Heart left ventricle (tissue), 16 donors: Measurements from ENCODE around the gene ELK3. TPM values are rescaled to one million over a fixed set of nuclear protein-coding genes. Genes with fewer than 3 reads are reported as not detected.

Experiments used
- ATAC-seq, 4 donors: fragments of 200-7000 bp; cut with Tn5 transposase; one replicate each; pipeline ENCODE4 v1.9.1; 2020 to 2022; ENCODE audit warnings: moderate library complexity in 4 of 4, mild to moderate bottlenecking in 3 of 4, moderate number of reproducible peaks in 1 of 4
- DNase-seq, 5 donors: peaks; one replicate each; pipeline ENCODE4 v3.0.0-alpha.2; 2020
- H3K27ac ChIP-seq, 12 donors: fragments of 200-600 bp; sonication (generic) in 4 of 12; one replicate each; pipeline versions ENCODE4 v1.5.0 to v1.8.0; 2016 to 2022; ENCODE audit warnings: mild to moderate bottlenecking in 2 of 12
- H3K27me3 ChIP-seq, 9 donors: fragments of 200-600 bp; sonication (generic) in 2 of 9; one replicate each; pipeline versions ENCODE4 v1.5.1 to v1.8.0; 2016 to 2022; ENCODE audit warnings: mild to moderate bottlenecking in 3 of 9
- H3K36me3 ChIP-seq, 9 donors: fragments of 200-600 bp; sonication (generic) in 2 of 9; one replicate each; pipeline versions ENCODE4 v1.5.0 to v1.8.0; 2018 to 2022; ENCODE audit warnings: mild to moderate bottlenecking in 2 of 9
- H3K4me1 ChIP-seq, 12 donors: fragments of 200-600 bp; sonication (generic) in 4 of 12; one replicate each; pipeline versions ENCODE4 v1.5.0 to v1.8.0; 2016 to 2022; ENCODE audit warnings: mild to moderate bottlenecking in 3 of 12
- H3K4me3 ChIP-seq, 12 donors: fragments of 200-600 bp; sonication (generic) in 4 of 12; one replicate each; pipeline versions ENCODE4 v1.5.0 to v1.8.0; 2017 to 2022; ENCODE audit warnings: mild to moderate bottlenecking in 9 of 12, moderate library complexity in 4 of 12
- H3K9me3 ChIP-seq, 12 donors: fragments of 200-600 bp; sonication (generic) in 4 of 12; one replicate each; pipeline versions ENCODE4 v1.5.0 to v1.8.0; 2016 to 2022; ENCODE audit warnings: mild to moderate bottlenecking in 1 of 12
- POLR2A ChIP-seq, 2 donors: fragments of 450-650 bp; IDR thresholded peaks; one replicate each; pipeline ENCODE4 v1.6.1; 2017; ENCODE audit warnings: antibody characterized with exemption in 2 of 2, mild to moderate bottlenecking in 2 of 2, moderate library complexity in 2 of 2
- WGBS, 4 donors: extraction: QIAGEN DNeasy Blood & Tissue Kit in 2 of 4; methylation state at CpG; one replicate each; pipeline versions ENCODE4 v1.1.5 to v1.1.7; 2013 to 2018; 5-methylcytosine and 5-hydroxymethylcytosine counted together
- intact Hi-C, 10 donors: fragments of 100-400 bp; cut with DNase I; formaldehyde crosslinking; loops; one replicate each; pipeline versions ENCODE4 v1.11.1 to v1.14.2; 2022
- polyA plus RNA-seq, 2 donors: library from polyadenylated mRNA; stranded (reverse); fragments of 200-250 nt; gene quantifications; one replicate each; pipeline ENCODE4 v1.2.3, GENCODE V29; 2013
- total RNA-seq, 9 donors: library from RNA; depleted of rRNA in 2 of 9; stranded (reverse); fragments of >200 nt in 2 of 9; fragmentation: NEBNext Ultra II Directional in 3 of 9; extraction: Animal tissue kit (Norgen Biotek cat#: 25700) in 3 of 9; gene quantifications; one replicate each; pipeline versions ENCODE4 v1.1.0 to v1.2.4, GENCODE V29; 2016 to 2023
- TF ChIP-seq, protein P1 (sequence below), 12 donors: fragments of 200-600 bp; sonication (generic) in 4 of 12; IDR thresholded peaks; one replicate each; pipeline versions ENCODE4 v1.5.0 to v1.8.0; 2018 to 2022; ENCODE audit warnings: antibody characterized with exemption in 12 of 12, mild to moderate bottlenecking in 5 of 12
- donor health status: ischemic (EF 13 %, LVEDD 7.1; RV severe dilation, severe dysfunction).
- donor health status: healthy with polysubstance abuse.
- donor health status: DM: no; HTN: yes; CAD: no.
- donor health status: DM: no; HTN: no; CAD: no.
- donor health status: ischemic (EF 25% LVEDD 6.9; RV normal size, moderate dysfunction).
- donor health status: ischemic (EF 25% LVEDD 5.7; RV mildly dilated, moderate dysfunction).
- donor health status: healthy.
- donor health status: DM: yes; HTN: yes; CAD: no.
- donor health status: ischemic (EF 35%, LVEDD 5.7; RV mildly dilated, moderate dysfunction).
- donor health status: nonischemic (EF 11% LVEDD 7.7; RV severe dilation, severe dysfunction).
- donor health status: DM: yes; HTN: yes; CAD: no.
- donor health status: PGD.
- donor health status: ischemic (EF 29% LVEDD 5.4; RV normal size, mild dysfunction).
- donor health status: nonischemic (EF 23%, LVEDD 6.1; RV moderate dilation, normal function).

The ELK3 gene
- total and polyA plus RNA-seq, 11 donors = 5.7 to 42.3 (median 18.6) TPM

DNA sequence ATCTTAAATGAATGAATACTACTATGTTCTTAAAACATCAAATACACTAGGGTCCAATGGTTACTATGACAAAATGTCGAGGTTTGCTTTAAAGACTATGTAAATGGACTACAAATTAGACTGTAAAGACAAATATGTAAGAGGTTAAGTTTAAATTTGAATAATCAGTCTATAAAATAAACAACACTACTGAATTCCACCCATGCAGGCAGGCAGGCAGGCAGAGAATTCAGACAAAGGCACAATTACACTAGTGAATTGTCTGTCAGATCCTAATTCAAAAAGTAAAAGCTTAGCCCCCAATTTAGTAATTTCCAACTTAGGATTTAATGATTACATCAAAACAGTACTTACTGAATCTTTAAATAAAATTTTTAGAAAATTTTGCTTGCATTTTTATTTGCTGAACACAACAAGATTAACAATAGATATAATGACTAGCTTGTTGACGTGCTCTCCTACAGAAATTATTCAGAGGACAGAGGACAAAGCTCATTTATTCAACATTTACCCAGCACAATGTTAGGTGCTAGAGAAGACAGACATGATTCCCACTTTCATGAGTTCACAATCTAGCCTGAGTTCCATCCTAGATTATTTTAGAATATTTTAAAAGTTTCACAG is 108.6 kb downstream of the ELK3 start:
- intact Hi-C loops = loop anchor here in 6 of 10 donors (5.0 to 10.0 kb wide), 7 partner anchors 52 to 202 kb away; partner anchors contain the start of gene CDK17 (in 2 of the 6)

DNA sequence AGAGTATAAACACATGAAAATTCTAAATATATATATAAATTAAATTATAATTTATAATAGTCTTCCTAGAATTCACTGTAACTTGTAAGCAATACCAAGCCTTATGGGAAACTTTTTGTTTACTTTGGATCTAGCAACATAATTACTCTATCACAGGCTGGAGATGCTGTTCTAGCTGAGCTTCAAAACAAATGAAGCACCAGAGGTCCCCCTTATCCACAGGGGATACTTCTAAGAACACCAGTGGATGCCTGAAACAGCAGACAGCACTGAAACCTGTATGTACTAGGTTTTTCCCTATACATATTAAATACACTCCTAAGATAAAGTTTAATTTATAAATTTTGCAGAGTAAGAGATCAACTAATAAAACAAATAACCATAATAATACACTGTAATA is 109.5 kb downstream of the ELK3 start:
- peaks cover 0 to 17% (median 0%) of the 10 kb centered on the region in 12 donors for H3K4me1 ChIP-seq
- no peaks in the 10 kb centered on the region for H3K9me3 ChIP-seq
- no peak overlapping the region for H3K27ac ChIP-seq
- no peak overlapping the region for H3K4me3 ChIP-seq
- peaks cover 0 to 20% (median 15%) of the 10 kb centered on the region in 9 donors for H3K36me3 ChIP-seq
- intact Hi-C loops = loop anchor here in 6 of 10 donors (5.0 to 10.0 kb wide), 7 partner anchors 51 to 201 kb away; partner anchors contain the start of gene CDK17 (in 2 of the 6)
- H3K27me3 ChIP-seq = no peaks in the 10 kb centered on the region
- no peak for TF ChIP-seq POLR2A (IDR thresholded peaks at IDR 0.05)
- TF ChIP-seq, protein P1, sequence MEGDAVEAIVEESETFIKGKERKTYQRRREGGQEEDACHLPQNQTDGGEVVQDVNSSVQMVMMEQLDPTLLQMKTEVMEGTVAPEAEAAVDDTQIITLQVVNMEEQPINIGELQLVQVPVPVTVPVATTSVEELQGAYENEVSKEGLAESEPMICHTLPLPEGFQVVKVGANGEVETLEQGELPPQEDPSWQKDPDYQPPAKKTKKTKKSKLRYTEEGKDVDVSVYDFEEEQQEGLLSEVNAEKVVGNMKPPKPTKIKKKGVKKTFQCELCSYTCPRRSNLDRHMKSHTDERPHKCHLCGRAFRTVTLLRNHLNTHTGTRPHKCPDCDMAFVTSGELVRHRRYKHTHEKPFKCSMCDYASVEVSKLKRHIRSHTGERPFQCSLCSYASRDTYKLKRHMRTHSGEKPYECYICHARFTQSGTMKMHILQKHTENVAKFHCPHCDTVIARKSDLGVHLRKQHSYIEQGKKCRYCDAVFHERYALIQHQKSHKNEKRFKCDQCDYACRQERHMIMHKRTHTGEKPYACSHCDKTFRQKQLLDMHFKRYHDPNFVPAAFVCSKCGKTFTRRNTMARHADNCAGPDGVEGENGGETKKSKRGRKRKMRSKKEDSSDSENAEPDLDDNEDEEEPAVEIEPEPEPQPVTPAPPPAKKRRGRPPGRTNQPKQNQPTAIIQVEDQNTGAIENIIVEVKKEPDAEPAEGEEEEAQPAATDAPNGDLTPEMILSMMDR (IDR thresholded peaks at IDR 0.05) = peak in 3 of 12 donors; percentile 11 to 40 (median 23)
- ATAC-seq = peak in 1 of 4 donors; percentile 64
- no peak for DNase-seq

More for the DNA sequence above, 108.6 kb downstream of the ELK3 start:
- DNase-seq (no peak), ATAC-seq (no peak)
- no peak for TF ChIP-seq POLR2A (IDR thresholded peaks at IDR 0.05)
- TF ChIP-seq, protein P1 (IDR thresholded peaks at IDR 0.05) = no peak
- Histone ChIP-seq H3K27ac (no peak overlapping the region), H3K27me3 (no peaks in the 10 kb centered on the region), H3K4me1 (peaks cover 0 to 17% (median 0%) of the 10 kb centered on the region in 12 donors), H3K9me3 (no peaks in the 10 kb centered on the region), H3K36me3 (peaks cover 0 to 29% (median 23%) of the 10 kb centered on the region in 9 donors), H3K4me3 (no peak overlapping the region)
- WGBS, 4 donors = 83 to 89% (median 84%) methylated on average over 2 of the region's 2 CpGs

DNA sequence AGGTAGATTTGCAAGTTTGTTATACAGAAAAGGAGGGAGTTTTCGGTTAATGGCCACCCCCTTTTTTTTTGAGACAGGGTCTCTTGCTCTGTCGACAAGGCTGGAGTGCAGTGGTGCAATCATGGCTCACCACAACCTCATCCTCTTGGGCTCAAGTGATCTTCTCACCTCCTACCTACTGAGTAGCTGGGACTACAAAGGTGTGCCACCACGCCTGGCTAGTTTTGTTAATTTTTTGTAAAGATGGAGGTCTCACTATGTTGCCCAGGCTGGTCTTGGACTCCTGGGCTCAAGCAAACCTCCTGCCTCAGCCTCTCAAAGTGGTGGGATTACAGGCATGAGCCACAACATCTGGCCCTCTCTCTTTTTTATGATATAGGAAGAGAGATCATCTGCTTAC is 111.5 kb downstream of the ELK3 start:
- no peaks in the 10 kb centered on the region for H3K27me3 ChIP-seq
- 91 to 98% (median 95%) methylated on average over 3 of the region's 3 CpGs for WGBS, 4 donors
- no peaks in the 10 kb centered on the region for H3K9me3 ChIP-seq
- no peak overlapping the region for H3K4me3 ChIP-seq
- no peak overlapping the region for H3K27ac ChIP-seq
- no peak for TF ChIP-seq POLR2A (IDR thresholded peaks at IDR 0.05)
- H3K4me1 ChIP-seq = peaks cover 0 to 17% (median 0%) of the 10 kb centered on the region in 12 donors
- intact Hi-C loops = loop anchor here in 6 of 10 donors (5.0 to 10.0 kb wide), 6 partner anchors 49 to 199 kb away; partner anchors contain the start of gene CDK17 (in 1 of the 6)
- peaks cover 0 to 11% (median 4%) of the 10 kb centered on the region in 9 donors for H3K36me3 ChIP-seq
- DNase-seq = no peak
- ATAC-seq = no peak

DNA sequence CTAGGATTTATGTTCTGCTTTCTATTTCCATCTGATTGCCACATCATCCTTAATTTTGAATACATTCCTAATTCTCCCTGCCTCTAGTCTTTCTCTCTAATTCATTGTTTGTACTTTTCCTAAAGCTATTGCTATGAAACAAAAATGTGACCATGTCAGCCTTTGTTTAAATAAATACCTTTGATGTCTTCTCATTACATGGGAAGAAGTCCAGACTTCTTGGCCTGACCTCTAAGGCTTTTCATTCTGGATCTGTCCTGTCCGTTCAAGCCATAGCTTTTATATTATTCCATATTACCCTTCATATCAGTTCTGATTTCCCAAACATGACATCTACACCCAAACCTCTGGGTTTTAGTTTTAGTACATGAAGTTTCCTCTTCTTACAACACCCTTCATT is 114.7 kb downstream of the ELK3 start:
- no peak overlapping the region for H3K4me3 ChIP-seq
- ATAC-seq = no peak
- WGBS, 4 donors = 49 to 71% (median 68%) methylated on average over 1 of the region's 1 CpG
- H3K9me3 ChIP-seq = no peaks in the 10 kb centered on the region
- H3K4me1 ChIP-seq = peaks cover 0 to 8% (median 0%) of the 10 kb centered on the region in 12 donors
- no peak for TF ChIP-seq POLR2A (IDR thresholded peaks at IDR 0.05)
- TF ChIP-seq, protein P1 (IDR thresholded peaks at IDR 0.05) = no peak
- intact Hi-C loops = loop anchor here in 6 of 10 donors (2.0 to 10.0 kb wide), 7 partner anchors 46 to 196 kb away; partner anchors contain the start of gene CDK17 (in 2 of the 6)
- no peak for DNase-seq
- H3K36me3 ChIP-seq = peaks cover 0 to 36% (median 13%) of the 10 kb centered on the region in 9 donors
- peak overlapping the region in 1 of 12 donors; percentile 34 for H3K27ac ChIP-seq
- H3K27me3 ChIP-seq = no peaks in the 10 kb centered on the region
